Tibial nerve (tissue), 4 donors: Measurements from ENCODE around the gene MEGF6. TPM values are rescaled to one million over a fixed set of nuclear protein-coding genes. Genes with fewer than 3 reads are reported as not detected.

ENCODE experiments used
- DNase-seq, 2 donors: peaks; one replicate each; pipeline ENCODE4 v3.0.0-alpha.2; 2019; ENCODE audit warnings: low spot score in 2 of 2
- H3K27ac ChIP-seq, 4 donors: fragments of 200-600 bp; sonication (generic) in 3 of 4; one replicate each; pipeline ENCODE4 v1.5.1; 2017 to 2019; ENCODE audit warnings: mild to moderate bottlenecking in 1 of 4
- H3K27me3 ChIP-seq, 2 donors: fragments of 200-600 bp; sonication (generic) in 1 of 2; one replicate each; pipeline versions ENCODE4 v1.5.1 to v1.6.0; 2017 to 2019
- H3K36me3 ChIP-seq, 3 donors: fragments of 200-600 bp; sonication (generic); one replicate each; pipeline ENCODE4 v1.5.1; 2018 to 2019
- H3K4me1 ChIP-seq, 4 donors: fragments of 200-600 bp; sonication (generic) in 3 of 4; one replicate each; pipeline ENCODE4 v1.5.1; 2017 to 2019
- H3K4me3 ChIP-seq, 4 donors: fragments of 200-600 bp; sonication (generic) in 3 of 4; one replicate each; pipeline ENCODE4 v1.5.1; 2017 to 2019; ENCODE audit warnings: mild to moderate bottlenecking in 1 of 4, moderate library complexity in 1 of 4
- H3K9me3 ChIP-seq, 4 donors: fragments of 200-600 bp; sonication (generic) in 3 of 4; one replicate each; pipeline ENCODE4 v1.5.1; 2017 to 2019
- EP300 ChIP-seq, 2 donors: sonication (generic); formaldehyde crosslinking; IDR thresholded peaks; one replicate each; pipeline ENCODE4 v1.6.1; 2017; ENCODE audit warnings: antibody characterized with exemption in 2 of 2, mild to moderate bottlenecking in 1 of 2
- POLR2A ChIP-seq, 2 donors: fragments of 450-650 bp; IDR thresholded peaks; one replicate each; pipeline ENCODE4 v1.6.1; 2017; ENCODE audit warnings: antibody characterized with exemption in 2 of 2, mild to moderate bottlenecking in 2 of 2, moderate library complexity in 2 of 2
- WGBS, 2 donors: methylation state at CpG; one replicate each; pipeline ENCODE4 v1.1.5; 2018; 5-methylcytosine and 5-hydroxymethylcytosine counted together
- total RNA-seq, 4 donors: library from RNA; depleted of rRNA; stranded (reverse); fragments of >200 nt; gene quantifications; one replicate each; pipeline ENCODE4 v1.1.0, GENCODE V29; 2016
- TF ChIP-seq, protein P1 (sequence below), 5 experiments: fragments of 200-600 bp in 3 of 5; fragments of 450-650 bp in 2 of 5; sonication (generic) in 3 of 5; IDR thresholded peaks; one replicate each; pipeline ENCODE4 v1.5.1; 2016 to 2019; ENCODE audit warnings: antibody characterized with exemption in 5 of 5, mild to moderate bottlenecking in 3 of 5, moderate library complexity in 2 of 5

The MEGF6 gene
- total RNA-seq, 4 donors from 2014 or later: 25.3 to 63.3 (median 42.8) TPM

DNA sequence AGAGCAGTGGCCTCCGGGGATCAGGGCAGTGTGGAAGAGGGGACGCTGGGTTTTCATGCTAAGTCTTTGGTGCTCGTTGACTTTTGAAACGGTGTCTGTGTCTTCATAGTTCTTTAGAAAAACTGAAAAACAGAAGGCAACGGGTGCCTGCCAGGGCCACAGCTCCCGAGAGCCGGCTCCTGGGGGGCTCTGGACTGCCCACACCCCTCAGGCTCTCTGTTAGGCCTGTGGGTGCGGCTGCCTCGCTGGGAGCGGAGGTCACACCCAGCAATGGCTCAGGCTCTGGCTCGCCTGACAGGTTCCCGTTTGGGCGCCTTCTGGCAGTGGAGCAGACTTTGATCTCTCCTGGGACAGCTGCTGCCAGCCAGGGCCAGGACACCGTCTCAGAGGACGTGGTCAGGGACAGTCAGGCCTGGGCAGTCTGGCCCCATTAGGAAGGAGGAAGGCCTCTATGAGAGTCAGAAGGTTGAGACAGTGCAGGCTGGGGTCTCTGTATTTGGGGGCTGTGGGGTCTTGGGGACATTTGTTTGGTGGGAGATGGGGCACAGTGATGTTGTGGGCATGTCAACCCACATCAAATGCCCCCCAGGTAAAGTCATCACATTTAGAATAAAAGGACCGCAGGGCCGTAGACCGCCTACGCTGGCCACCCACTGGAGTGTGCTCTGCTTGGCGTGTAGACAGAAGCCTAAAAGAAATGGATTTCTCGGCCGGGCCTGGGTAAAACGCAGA is 151.2 kb downstream of the MEGF6 start:
- Histone ChIP-seq H3K27ac (peak overlapping the region; percentile 35 to 92 (median 84)), H3K36me3 (no peaks in the 10 kb centered on the region), H3K4me1 (peaks cover 0 to 64% (median 17%) of the 10 kb centered on the region in 4 donors), H3K27me3 (peaks cover 0 to 5% of the 10 kb centered on the region in 2 donors), H3K4me3 (no peak overlapping the region), H3K9me3 (no peaks in the 10 kb centered on the region)
- WGBS, 2 donors: 53 to 56% methylated on average over 23 of the region's 23 CpGs
- TF ChIP-seq, protein P1, sequence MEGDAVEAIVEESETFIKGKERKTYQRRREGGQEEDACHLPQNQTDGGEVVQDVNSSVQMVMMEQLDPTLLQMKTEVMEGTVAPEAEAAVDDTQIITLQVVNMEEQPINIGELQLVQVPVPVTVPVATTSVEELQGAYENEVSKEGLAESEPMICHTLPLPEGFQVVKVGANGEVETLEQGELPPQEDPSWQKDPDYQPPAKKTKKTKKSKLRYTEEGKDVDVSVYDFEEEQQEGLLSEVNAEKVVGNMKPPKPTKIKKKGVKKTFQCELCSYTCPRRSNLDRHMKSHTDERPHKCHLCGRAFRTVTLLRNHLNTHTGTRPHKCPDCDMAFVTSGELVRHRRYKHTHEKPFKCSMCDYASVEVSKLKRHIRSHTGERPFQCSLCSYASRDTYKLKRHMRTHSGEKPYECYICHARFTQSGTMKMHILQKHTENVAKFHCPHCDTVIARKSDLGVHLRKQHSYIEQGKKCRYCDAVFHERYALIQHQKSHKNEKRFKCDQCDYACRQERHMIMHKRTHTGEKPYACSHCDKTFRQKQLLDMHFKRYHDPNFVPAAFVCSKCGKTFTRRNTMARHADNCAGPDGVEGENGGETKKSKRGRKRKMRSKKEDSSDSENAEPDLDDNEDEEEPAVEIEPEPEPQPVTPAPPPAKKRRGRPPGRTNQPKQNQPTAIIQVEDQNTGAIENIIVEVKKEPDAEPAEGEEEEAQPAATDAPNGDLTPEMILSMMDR (IDR thresholded peaks at IDR 0.05): no peak
- no peak for TF ChIP-seq EP300 (IDR thresholded peaks at IDR 0.05)
- no peak for TF ChIP-seq POLR2A (IDR thresholded peaks at IDR 0.05)
- DNase-seq: no peak

- Histone ChIP-seq H3K9me3 (no peaks in the 10 kb centered on the region), H3K27me3 (peaks cover 0 to 9% of the 10 kb centered on the region in 2 donors), H3K36me3 (no peaks in the 10 kb centered on the region), H3K4me1 (peaks cover 0 to 71% (median 20%) of the 10 kb centered on the region in 4 donors), H3K27ac (peak overlapping the region; percentile 35 to 92 (median 84)), H3K4me3 (no peak overlapping the region)
- WGBS, 2 donors: 82 to 83% methylated on average over 24 of the region's 24 CpGs
- no peak for DNase-seq
- TF ChIP-seq EP300 (IDR thresholded peaks at IDR 0.05): no peak
These were observed 152.0 kb downstream of the MEGF6 start for GRCh38 chr1:3459051-3459908.

DNA sequence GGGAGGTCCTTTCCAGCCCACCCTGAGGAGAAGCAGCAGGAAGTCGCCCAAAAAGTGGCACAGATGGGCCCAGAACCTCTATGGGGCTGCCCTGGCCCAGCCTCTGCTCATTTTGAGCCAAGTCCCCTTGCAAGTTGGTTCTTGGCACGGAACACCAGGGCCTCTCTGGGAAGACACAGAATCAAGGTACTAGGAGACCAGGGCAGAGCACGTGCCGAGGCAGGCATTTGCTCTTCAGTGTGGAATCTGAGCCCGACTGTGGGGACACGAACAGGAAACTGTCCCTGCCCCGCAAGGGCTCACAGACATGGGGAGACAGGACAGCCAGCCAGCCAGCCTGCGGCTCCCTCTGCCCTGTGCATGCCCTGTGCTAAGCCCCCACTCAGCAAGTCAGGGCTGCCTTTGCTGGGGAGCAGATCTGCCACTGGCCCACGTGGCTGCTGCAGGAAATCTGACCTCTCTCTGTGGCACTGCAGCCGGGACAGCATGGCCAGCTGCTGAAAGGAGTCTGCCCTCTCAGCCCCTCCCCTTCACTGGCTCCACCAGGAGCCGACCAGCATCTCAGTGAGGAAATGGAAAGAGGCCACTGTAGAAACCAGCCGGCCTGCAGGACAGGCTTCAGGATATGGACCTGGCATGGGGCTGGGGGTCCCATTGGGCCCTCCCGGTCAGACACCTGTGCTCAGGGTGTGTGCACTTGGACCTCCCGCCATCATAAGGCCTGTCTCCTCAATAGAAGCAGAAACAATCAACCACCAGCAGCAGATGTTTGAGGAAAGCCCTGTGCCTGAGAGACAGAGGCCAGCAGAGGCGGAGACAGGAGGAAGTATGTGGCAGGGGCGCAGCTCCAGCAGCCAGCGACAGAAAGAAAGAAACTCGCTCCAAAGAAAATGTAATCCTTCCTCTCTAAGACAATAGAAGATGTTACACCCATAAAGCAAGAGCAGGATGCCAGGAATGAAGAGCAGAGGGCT is 153.1 kb downstream of the MEGF6 start:
- Histone ChIP-seq H3K27ac (peak overlapping the region; percentile 35 to 92 (median 84)), H3K4me3 (no peak overlapping the region)
- whole genome bisulfite sequencing, 2 donors: 52 to 60% methylated on average over 8 to 17 of the region's 18 CpGs

DNA sequence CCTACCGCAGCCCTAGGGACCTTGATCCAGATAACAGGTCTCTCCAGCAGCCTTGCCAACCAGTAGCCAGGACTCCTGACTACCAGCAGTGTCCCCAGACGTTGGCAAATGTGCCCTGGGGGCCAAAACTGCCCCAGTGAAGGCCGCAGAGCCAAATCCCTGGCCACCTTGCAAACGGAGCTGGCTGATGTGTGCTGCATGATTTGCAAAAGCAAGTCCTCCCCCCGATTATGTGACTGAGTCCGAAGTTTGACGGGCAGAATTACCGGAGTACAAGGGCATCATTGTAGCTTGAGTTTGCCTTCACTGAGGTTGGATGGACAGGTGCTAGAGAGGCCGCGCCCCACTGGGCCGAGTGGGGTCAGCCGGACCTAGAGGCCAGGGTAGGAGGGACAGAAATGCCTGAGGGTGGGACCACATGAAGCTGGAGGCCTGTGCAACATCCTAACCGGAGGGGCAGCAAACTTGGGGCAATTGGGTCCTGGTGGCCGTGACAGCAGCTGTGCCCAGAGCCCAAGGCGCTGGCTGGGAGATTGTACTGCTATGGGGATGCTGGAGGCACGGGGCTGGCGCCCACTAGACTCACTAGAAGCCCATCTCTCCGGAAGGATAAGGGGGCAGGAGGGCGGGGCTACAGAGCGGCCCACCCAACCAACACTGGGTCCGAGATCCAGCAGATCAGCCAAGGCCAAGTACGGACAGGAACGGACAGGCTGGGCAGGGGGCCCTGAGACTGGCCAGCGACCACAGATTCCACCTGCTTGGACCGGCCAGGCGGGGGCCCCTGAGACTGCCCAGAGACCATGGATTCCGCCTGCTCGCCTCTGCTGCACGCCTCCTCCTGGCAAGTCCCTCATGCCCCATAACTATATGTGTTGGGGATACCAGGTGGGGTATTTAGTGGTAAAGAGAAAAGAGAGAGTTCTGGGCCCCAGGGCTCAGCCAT is 154.1 kb downstream of the MEGF6 start:
- Histone ChIP-seq H3K27me3 (peaks cover 0 to 25% of the 10 kb centered on the region in 2 donors), H3K36me3 (no peaks in the 10 kb centered on the region), H3K4me3 (no peak overlapping the region), H3K9me3 (no peaks in the 10 kb centered on the region), H3K4me1 (peaks cover 0 to 87% (median 29%) of the 10 kb centered on the region in 4 donors), H3K27ac (peak overlapping the region; percentile 35 to 92 (median 84))
- DNase-seq: no peak
- TF ChIP-seq EP300 (IDR thresholded peaks at IDR 0.05) (no peak), POLR2A (IDR thresholded peaks at IDR 0.05) (no peak)
- TF ChIP-seq, protein P1 (IDR thresholded peaks at IDR 0.05): no peak
- WGBS, 2 donors: 74 to 77% methylated on average over 27 to 28 of the region's 29 CpGs

More for the DNA sequence above, 153.1 kb downstream of the MEGF6 start:
- no peaks in the 10 kb centered on the region for H3K9me3 ChIP-seq
- H3K36me3 ChIP-seq: no peaks in the 10 kb centered on the region
- peaks cover 0 to 82% (median 29%) of the 10 kb centered on the region in 4 donors for H3K4me1 ChIP-seq
- DNase-seq: no peak
- TF ChIP-seq EP300 (IDR thresholded peaks at IDR 0.05) (no peak), POLR2A (IDR thresholded peaks at IDR 0.05) (no peak)
- TF ChIP-seq, protein P1 (IDR thresholded peaks at IDR 0.05): no peak
- peaks cover 0 to 20% of the 10 kb centered on the region in 2 donors for H3K27me3 ChIP-seq
